Measurements from ENCODE around the gene DOCK1.

The DOCK1 gene

DNA sequence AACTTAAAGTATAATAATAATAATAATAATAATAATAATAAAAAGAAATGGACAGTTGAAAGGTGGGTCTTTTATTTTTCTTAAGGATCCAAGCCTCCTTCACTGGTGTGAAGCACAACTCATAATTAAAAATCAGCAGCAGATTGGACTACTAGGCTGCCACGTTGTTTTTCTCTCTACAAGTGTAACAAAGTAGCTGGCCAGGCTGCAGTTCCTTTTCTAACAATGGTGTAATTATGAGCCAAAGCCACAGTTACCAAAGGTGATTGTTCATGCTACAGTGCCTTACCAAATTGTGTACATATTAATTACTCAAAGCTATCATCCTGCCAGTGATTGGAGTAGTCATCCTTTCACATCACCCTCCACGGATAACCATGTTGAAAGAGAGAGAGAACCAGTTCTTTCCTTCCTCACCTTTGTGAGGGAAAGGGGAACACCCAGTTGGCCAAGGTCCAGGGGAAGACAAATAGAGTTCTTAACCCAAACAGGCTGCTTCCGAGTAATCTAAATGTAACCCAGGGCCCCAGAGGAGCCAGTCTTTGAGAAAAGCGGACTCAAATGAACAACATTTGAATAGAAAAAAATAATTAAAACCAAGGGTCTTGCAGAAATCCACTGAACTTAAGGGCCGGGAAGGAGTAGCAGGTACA is 557.5 kb downstream of the DOCK1 start:
- Histone ChIP-seq H3K36me3 (ENCODE audit: insufficient read depth, low read length) (no peaks in the 10 kb centered on the region), H3K9me3 (ENCODE audit: insufficient read depth, low read depth, low read length) (peaks cover 9% of the 10 kb centered on the region; the same call in 1 of the 2 replicates), H4K20me1 (ENCODE audit: insufficient read depth, low read length, poor library complexity, severe bottlenecking) (no peaks in the 10 kb centered on the region), H2AFZ (ENCODE audit: low read length) (no peak overlapping the region), H3K4me3 (ENCODE audit: low read length, poor library complexity, severe bottlenecking) (no peak overlapping the region), H3F3A (ENCODE audit: low read depth) (no peaks in the 10 kb centered on the region), H3K27me3 (ENCODE audit: insufficient read depth, low read length, poor library complexity, severe bottlenecking) (no peaks in the 10 kb centered on the region), H3K4me2 (ENCODE audit: low read depth, low read length, poor library complexity, severe bottlenecking) (no peak overlapping the region), H3K9me2 (replicated peaks; ENCODE audit: low read depth, low read length) (no peaks in the 10 kb centered on the region), H3K4me1 (ENCODE audit: insufficient read depth, low read length, poor library complexity, severe bottlenecking) (no peaks in the 10 kb centered on the region), H3K79me2 (ENCODE audit: insufficient read depth, low read length) (no peaks in the 10 kb centered on the region), H3K9ac (ENCODE audit: low read depth, low read length, poor library complexity, severe bottlenecking) (no peak overlapping the region)
- TF ChIP-seq, protein P1, sequence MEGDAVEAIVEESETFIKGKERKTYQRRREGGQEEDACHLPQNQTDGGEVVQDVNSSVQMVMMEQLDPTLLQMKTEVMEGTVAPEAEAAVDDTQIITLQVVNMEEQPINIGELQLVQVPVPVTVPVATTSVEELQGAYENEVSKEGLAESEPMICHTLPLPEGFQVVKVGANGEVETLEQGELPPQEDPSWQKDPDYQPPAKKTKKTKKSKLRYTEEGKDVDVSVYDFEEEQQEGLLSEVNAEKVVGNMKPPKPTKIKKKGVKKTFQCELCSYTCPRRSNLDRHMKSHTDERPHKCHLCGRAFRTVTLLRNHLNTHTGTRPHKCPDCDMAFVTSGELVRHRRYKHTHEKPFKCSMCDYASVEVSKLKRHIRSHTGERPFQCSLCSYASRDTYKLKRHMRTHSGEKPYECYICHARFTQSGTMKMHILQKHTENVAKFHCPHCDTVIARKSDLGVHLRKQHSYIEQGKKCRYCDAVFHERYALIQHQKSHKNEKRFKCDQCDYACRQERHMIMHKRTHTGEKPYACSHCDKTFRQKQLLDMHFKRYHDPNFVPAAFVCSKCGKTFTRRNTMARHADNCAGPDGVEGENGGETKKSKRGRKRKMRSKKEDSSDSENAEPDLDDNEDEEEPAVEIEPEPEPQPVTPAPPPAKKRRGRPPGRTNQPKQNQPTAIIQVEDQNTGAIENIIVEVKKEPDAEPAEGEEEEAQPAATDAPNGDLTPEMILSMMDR (conservative IDR thresholded peaks at IDR 0.05; ENCODE audit: low read length): no peak
- TF ChIP-seq EZH2phosphoT487 (IDR thresholded peaks at IDR 0.05; ENCODE audit: borderline replicate concordance): no peak

DNA sequence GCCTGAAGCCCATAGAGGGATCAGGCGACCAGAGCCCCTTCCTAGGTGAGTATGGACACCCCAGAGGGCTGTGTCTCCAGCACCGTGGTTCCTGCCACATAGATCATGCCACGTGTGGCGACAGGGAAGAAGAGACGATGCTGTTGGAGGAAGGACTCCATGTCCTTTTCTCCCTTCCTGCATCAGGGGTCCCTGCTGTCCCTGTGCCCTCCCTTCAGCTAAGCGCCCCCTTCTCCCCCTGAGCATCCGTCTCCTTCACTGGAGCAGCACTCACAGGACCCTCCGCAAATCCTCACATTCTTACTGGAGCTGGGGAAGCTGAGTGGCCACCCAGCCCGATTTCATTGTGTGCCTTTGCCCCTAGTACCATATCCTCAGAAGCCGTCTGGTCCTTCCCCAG is 558.3 kb downstream of the DOCK1 start:
- Histone ChIP-seq H2AFZ (ENCODE audit: low read length) (no peak overlapping the region), H3K9me3 (ENCODE audit: insufficient read depth, low read depth, low read length) (peaks cover 6% of the 10 kb centered on the region; the same call in 1 of the 2 replicates), H3K4me2 (ENCODE audit: low read depth, low read length, poor library complexity, severe bottlenecking) (no peak overlapping the region), H3K27me3 (ENCODE audit: insufficient read depth, low read length, poor library complexity, severe bottlenecking) (no peaks in the 10 kb centered on the region), H3K4me3 (ENCODE audit: low read length, poor library complexity, severe bottlenecking) (no peak overlapping the region), H3F3A (ENCODE audit: low read depth) (no peaks in the 10 kb centered on the region), H4K20me1 (ENCODE audit: insufficient read depth, low read length, poor library complexity, severe bottlenecking) (no peaks in the 10 kb centered on the region), H3K79me2 (ENCODE audit: insufficient read depth, low read length) (no peaks in the 10 kb centered on the region), H3K4me1 (ENCODE audit: insufficient read depth, low read length, poor library complexity, severe bottlenecking) (no peaks in the 10 kb centered on the region), H3K36me3 (ENCODE audit: insufficient read depth, low read length) (no peaks in the 10 kb centered on the region), H3K9ac (ENCODE audit: low read depth, low read length, poor library complexity, severe bottlenecking) (no peak overlapping the region), H3K9me2 (replicated peaks; ENCODE audit: low read depth, low read length) (no peaks in the 10 kb centered on the region)
- TF ChIP-seq, protein P1 (conservative IDR thresholded peaks at IDR 0.05; ENCODE audit: low read length): no peak
- no peak for TF ChIP-seq EZH2phosphoT487 (IDR thresholded peaks at IDR 0.05; ENCODE audit: borderline replicate concordance)

DNA sequence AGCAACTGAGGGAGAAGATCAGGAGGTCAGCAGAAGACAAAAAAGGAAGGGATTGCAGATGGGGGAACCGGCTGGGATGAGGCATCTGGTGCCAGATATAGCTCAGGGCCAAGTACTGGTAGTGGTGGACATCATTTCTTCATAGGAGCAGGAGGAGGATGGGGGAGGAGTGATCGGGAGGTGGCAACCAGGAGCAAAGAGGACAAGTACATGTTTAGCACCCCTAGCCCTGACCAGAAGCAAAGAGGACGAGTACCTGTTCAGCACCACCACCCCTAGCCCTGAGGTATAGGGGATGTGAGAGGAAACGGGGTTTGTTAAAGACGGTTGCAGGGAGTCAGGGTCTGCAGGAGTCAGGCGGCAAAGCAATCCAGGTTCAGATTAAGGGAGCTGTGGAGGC is 559.3 kb downstream of the DOCK1 start:
- no peak overlapping the region for H3K9ac ChIP-seq (ENCODE audit: low read depth, low read length, poor library complexity, severe bottlenecking)
- H3K4me2 ChIP-seq (ENCODE audit: low read depth, low read length, poor library complexity, severe bottlenecking): no peak overlapping the region
- no peaks in the 10 kb centered on the region for H3K9me2 ChIP-seq (replicated peaks; ENCODE audit: low read depth, low read length)
- H3K4me1 ChIP-seq (ENCODE audit: insufficient read depth, low read length, poor library complexity, severe bottlenecking): no peaks in the 10 kb centered on the region
- TF ChIP-seq, protein P1 (conservative IDR thresholded peaks at IDR 0.05; ENCODE audit: low read length): no peak
- TF ChIP-seq EZH2phosphoT487 (IDR thresholded peaks at IDR 0.05; ENCODE audit: borderline replicate concordance): no peak
- H3K36me3 ChIP-seq (ENCODE audit: insufficient read depth, low read length): no peaks in the 10 kb centered on the region
- no peaks in the 10 kb centered on the region for H3K79me2 ChIP-seq (ENCODE audit: insufficient read depth, low read length)
- H3K27me3 ChIP-seq (ENCODE audit: insufficient read depth, low read length, poor library complexity, severe bottlenecking): no peaks in the 10 kb centered on the region
- H3K9me3 ChIP-seq (ENCODE audit: insufficient read depth, low read depth, low read length): peaks cover 3% of the 10 kb centered on the region; the same call in 1 of the 2 replicates
- no peak overlapping the region for H3K4me3 ChIP-seq (ENCODE audit: low read length, poor library complexity, severe bottlenecking)
- no peaks in the 10 kb centered on the region for H4K20me1 ChIP-seq (ENCODE audit: insufficient read depth, low read length, poor library complexity, severe bottlenecking)
- no peaks in the 10 kb centered on the region for H3F3A ChIP-seq (ENCODE audit: low read depth)
- H2AFZ ChIP-seq (ENCODE audit: low read length): no peak overlapping the region
